HEK293 (cell line): ENCODE data around the gene PLEKHG2.

Experiments
- CTCF ChIA-PET: fragments of 350-600 bp; formaldehyde crosslinking; extraction: SDS; loops from one replicate; lab custom pipeline; 2021; ENCODE audit warnings: antibody characterized with exemption; lab: Yijun Ruan, JAX
- POLR2A ChIA-PET: fragments of 300-600 bp; formaldehyde crosslinking; extraction: SDS; loops from one replicate; lab custom pipeline; 2020; ENCODE audit warnings: antibody characterized with exemption, inconsistent platforms; lab: Yijun Ruan, JAX
- H3K27ac ChIP-seq: fragments of 200-500 bp; sonication (Bioruptor generic); 2 replicates; pipeline ENCODE4 v1.5.1; 2014; ENCODE audit warnings: low read depth, low read length, control low read depth, inconsistent platforms; ENCODE audit errors: extremely low read depth
- H3K36me3 ChIP-seq, 2 experiments: fragments of 200-500 bp in 1 of 2; sonication (Bioruptor generic) in 1 of 2; 1 replicate in 1 of 2; 2 replicates in 1 of 2; pipeline ENCODE4 v1.5.1; 2014 to 2017; ENCODE audit warnings: inconsistent platforms in 2 of 2, low read length in 2 of 2; ENCODE audit not compliant: control insufficient read depth in 2 of 2, insufficient read depth in 1 of 2
- H3K4me1 ChIP-seq: fragments of 200-500 bp; sonication (Bioruptor generic); 2 replicates; pipeline ENCODE4 v1.5.1; 2014; ENCODE audit warnings: mild to moderate bottlenecking, low read length, inconsistent platforms; ENCODE audit not compliant: control insufficient read depth, insufficient read depth
- H3K4me3 ChIP-seq: 2 replicates; pipeline ENCODE4 v1.5.1; 2011; ENCODE audit warnings: low read depth, mild to moderate bottlenecking, control low read depth, low read length, moderate library complexity
- H3K9me3 ChIP-seq: fragments of 200-500 bp; sonication (Bioruptor generic); 2 replicates; pipeline ENCODE4 v1.5.1; 2014; ENCODE audit warnings: low read depth, low read length, inconsistent platforms; ENCODE audit not compliant: control insufficient read depth, insufficient read depth
- BCL11A ChIP-seq: fragments of 450-650 bp; formaldehyde crosslinking; IDR thresholded peaks from 2 replicates; pipeline ENCODE4 v1.5.1; 2016; ENCODE audit warnings: low read depth, missing biosample characterization, missing genetic modification characterization
- SCRT1 ChIP-seq: fragments of 450-650 bp; formaldehyde crosslinking; IDR thresholded peaks from 2 replicates; pipeline ENCODE4 v1.5.1; 2016; ENCODE audit warnings: missing biosample characterization, missing genetic modification characterization, borderline replicate concordance
- ZBTB1 ChIP-seq: fragments of 450-650 bp; formaldehyde crosslinking; IDR thresholded peaks from 2 replicates; pipeline ENCODE4 v1.5.1; 2016; ENCODE audit warnings: missing biosample characterization, missing genetic modification characterization
- ZFHX2 ChIP-seq: fragments of 450-650 bp; formaldehyde crosslinking; conservative IDR thresholded peaks from 2 replicates; pipeline ENCODE4 v1.5.1; 2016; ENCODE audit warnings: missing biosample characterization, missing genetic modification characterization
- ZNF211 ChIP-seq: fragments of 450-650 bp; formaldehyde crosslinking; IDR thresholded peaks from 2 replicates; pipeline ENCODE4 v1.5.1; 2016; ENCODE audit warnings: low read depth, missing biosample characterization, missing genetic modification characterization
- ZNF223 ChIP-seq: fragments of 450-650 bp; formaldehyde crosslinking; IDR thresholded peaks from 2 replicates; pipeline ENCODE4 v1.5.1; 2016; ENCODE audit warnings: missing biosample characterization, missing genetic modification characterization
- ZNF324 ChIP-seq: fragments of 450-650 bp; formaldehyde crosslinking; IDR thresholded peaks from 2 replicates; pipeline ENCODE4 v1.5.1; 2016; ENCODE audit warnings: missing biosample characterization, missing genetic modification characterization
- ZNF341 ChIP-seq: fragments of 450-650 bp; formaldehyde crosslinking; IDR thresholded peaks from 2 replicates; pipeline ENCODE4; 2016; ENCODE audit warnings: low read depth, missing biosample characterization, missing genetic modification characterization
- ZNF366 ChIP-seq: fragments of 450-650 bp; formaldehyde crosslinking; conservative IDR thresholded peaks from 2 replicates; pipeline ENCODE4 v1.5.1; 2016; ENCODE audit warnings: missing biosample characterization, missing genetic modification characterization
- ZNF521 ChIP-seq: fragments of 450-650 bp; formaldehyde crosslinking; IDR thresholded peaks from 2 replicates; pipeline ENCODE4 v1.5.1; 2017; ENCODE audit warnings: missing biosample characterization, mild to moderate bottlenecking, missing genetic modification characterization
- ZNF530 ChIP-seq: fragments of 450-650 bp; formaldehyde crosslinking; IDR thresholded peaks from 2 replicates; pipeline ENCODE4 v1.5.1; 2016; ENCODE audit warnings: low read depth, missing biosample characterization, missing genetic modification characterization
- ZNF561 ChIP-seq: fragments of 450-650 bp; IDR thresholded peaks from 2 replicates; pipeline ENCODE4 v1.5.1; 2018; ENCODE audit warnings: missing biosample characterization, missing genetic modification characterization, borderline replicate concordance
- ZNF629 ChIP-seq: fragments of 450-650 bp; formaldehyde crosslinking; IDR thresholded peaks from 2 replicates; pipeline ENCODE4 v1.5.1; 2017; ENCODE audit warnings: missing biosample characterization, missing genetic modification characterization
- ZNF701 ChIP-seq: fragments of 450-650 bp; formaldehyde crosslinking; IDR thresholded peaks from 2 replicates; pipeline ENCODE4 v1.5.1; 2016; ENCODE audit warnings: missing biosample characterization, missing genetic modification characterization
- TF ChIP-seq, protein P1 (sequence below): fragments of 450-650 bp; formaldehyde crosslinking; IDR thresholded peaks from 2 replicates; pipeline ENCODE4 v1.5.1; 2017; ENCODE audit warnings: missing biosample characterization, missing genetic modification characterization
- TF ChIP-seq, protein P2 (sequence below): fragments of 450-650 bp; formaldehyde crosslinking; IDR thresholded peaks from 2 replicates; pipeline ENCODE4 v1.5.1; 2017; ENCODE audit warnings: missing biosample characterization, missing genetic modification characterization
- TF ChIP-seq, protein P3 (sequence below): fragments of 450-650 bp; formaldehyde crosslinking; IDR thresholded peaks from 2 replicates; pipeline ENCODE4 v1.5.1; 2016; ENCODE audit warnings: missing biosample characterization, missing genetic modification characterization, borderline replicate concordance
- TF ChIP-seq, protein P4 (sequence below): fragments of 450-650 bp; formaldehyde crosslinking; IDR thresholded peaks from 2 replicates; pipeline ENCODE4 v1.5.1; 2016; ENCODE audit warnings: missing biosample characterization, missing genetic modification characterization
- TF ChIP-seq, protein P5 (sequence below): fragments of 450-650 bp; formaldehyde crosslinking; IDR thresholded peaks from 2 replicates; pipeline ENCODE4 v1.5.1; 2016; ENCODE audit warnings: missing biosample characterization, missing genetic modification characterization, low read depth
- TF ChIP-seq, protein P6 (sequence below): fragments of 450-650 bp; IDR thresholded peaks from 2 replicates; pipeline ENCODE4 v1.5.1; 2018; ENCODE audit warnings: missing biosample characterization, missing genetic modification characterization

The PLEKHG2 gene

DNA sequence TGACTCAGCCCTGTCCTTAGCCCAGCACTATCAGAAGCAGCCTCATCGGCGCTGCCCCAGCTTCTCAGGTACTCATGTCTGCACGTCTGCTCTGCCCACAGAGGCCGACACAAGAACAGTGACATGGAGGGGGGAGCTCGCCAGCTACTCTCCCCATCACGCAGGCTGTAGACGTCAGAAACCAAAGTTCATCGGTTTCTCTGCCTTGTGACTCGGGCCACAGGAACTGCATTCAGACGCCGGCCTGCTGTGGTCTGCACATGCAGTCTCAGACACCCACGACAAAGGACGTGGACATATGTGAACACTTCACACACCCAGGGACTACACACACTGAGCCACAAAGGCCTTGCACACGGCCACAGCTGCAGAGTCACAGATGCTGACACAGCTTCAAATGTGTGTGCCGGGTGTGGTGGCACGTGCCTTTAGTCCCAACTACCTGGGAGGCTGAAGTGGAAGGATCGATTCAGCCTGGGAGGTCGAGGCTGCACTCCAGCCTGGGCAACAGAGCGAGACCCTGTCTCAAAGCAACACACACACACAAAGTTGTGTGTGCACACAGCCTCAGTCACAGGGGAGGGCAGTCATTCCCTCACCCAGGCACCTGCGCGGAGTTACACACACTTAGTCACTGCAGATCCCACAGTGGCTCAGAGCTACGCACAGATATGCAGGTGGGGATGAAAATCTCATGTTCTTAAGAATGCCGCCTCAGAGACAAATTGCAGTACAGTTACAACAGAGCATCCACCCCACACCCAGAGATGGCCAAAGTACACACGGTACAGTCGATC is 10.7 kb upstream of the PLEKHG2 start (continued):
- TF ChIP-seq ZNF629 (tag by site-specific recombination) (no peak), ZNF341 (no peak)
- TF ChIP-seq, protein P1, sequence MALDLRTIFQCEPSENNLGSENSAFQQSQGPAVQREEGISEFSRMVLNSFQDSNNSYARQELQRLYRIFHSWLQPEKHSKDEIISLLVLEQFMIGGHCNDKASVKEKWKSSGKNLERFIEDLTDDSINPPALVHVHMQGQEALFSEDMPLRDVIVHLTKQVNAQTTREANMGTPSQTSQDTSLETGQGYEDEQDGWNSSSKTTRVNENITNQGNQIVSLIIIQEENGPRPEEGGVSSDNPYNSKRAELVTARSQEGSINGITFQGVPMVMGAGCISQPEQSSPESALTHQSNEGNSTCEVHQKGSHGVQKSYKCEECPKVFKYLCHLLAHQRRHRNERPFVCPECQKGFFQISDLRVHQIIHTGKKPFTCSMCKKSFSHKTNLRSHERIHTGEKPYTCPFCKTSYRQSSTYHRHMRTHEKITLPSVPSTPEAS (tag by site-specific recombination) = 0 out of 2 replicates have a peak, but pooled peaks have one; percentile 31

DNA sequence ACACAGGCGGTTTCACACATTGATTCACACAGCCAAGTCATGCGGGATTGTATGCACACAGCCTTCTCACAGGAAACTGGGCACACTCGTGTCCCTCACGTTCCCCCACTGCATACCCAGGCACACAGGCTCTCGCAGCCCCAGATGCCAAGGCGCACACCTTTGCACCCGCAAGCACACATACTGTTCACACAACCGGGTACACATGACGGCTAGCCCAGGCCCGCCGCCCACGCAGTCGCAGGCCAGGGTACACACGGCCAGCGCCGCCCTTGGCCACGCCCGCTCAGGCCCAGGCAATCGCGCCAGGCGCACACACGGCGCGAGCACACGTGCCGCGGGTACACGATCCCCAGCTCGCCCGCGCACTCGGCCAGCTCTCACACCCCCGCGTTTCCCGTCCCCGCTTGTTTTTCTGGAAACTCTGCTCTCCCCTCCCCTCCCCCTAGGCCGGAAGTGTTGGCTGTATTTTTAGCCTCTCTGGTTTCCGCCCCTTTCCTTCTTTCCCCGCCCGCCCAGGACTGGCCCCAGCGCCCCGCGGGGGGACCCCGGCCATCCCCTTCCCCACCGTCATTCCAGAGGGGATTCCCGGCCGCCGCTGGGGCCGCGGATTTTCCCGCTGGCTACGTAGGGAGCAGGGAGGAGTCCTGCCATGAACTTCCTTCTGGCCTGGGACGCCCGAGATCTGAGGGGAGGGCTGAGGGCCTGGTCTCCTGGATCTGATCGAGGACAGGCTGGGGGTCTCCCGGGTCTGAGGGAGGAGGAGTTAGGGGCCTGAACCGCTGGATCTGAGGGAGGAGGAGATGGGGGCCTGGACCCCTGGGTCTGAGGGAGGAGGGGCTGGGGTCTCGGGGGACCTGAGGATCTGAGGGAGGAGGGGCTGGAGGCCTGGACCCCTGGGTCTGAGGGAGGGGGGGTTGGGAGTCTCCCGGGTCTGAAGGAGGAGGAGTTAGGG is 9.8 kb upstream of the PLEKHG2 start:
- H3K9me3 ChIP-seq = no peaks in the 10 kb centered on the region
- peaks cover 4 to 9% of the 10 kb centered on the region in 2 experiments for H3K36me3 ChIP-seq
- CTCF ChIA-PET = interaction anchor here (0.9 to 3.7 kb wide), 5 partner anchors 9 to 12 kb away, joined by 3 to 63 read pairs (median 10); partner anchors contain the start of genes MED29, PAF1 and PLEKHG2
- POLR2A ChIA-PET = interaction anchor here (0.6 to 11.2 kb wide), 7 partner anchors 9 to 1040 kb away, joined by 3 to 175 read pairs (median 5); partner anchors contain the start of genes MED29, PAF1, PLEKHG2 and RPS16
- peak overlapping the region; percentile 34 for H3K4me3 ChIP-seq
- peak overlapping the region; percentile 93 for H3K27ac ChIP-seq
- peaks cover 34% of the 10 kb centered on the region for H3K4me1 ChIP-seq
- TF ChIP-seq BCL11A (tag by site-specific recombination) (peak; percentile 76; the same call in 1 of the 2 replicates), ZNF521 (tag by site-specific recombination) (no peak), SCRT1 (tag by site-specific recombination) (no peak), ZNF324 (tag by site-specific recombination) (peak; percentile 47), ZBTB1 (peak; percentile 74; the same call in 1 of the 2 replicates), ZNF561 (peak; percentile 96), ZNF211 (0 out of 2 replicates have a peak, but pooled peaks have one; percentile 24), ZNF223 (tag by site-specific recombination) (no peak), ZFHX2 (tag by site-specific recombination) (peak; percentile 100), ZNF366 (tag by site-specific recombination) (peak; percentile 83), ZNF701 (tag by site-specific recombination) (no peak; the same call in 1 of the 2 replicates), ZNF530 (tag by site-specific recombination) (peak; percentile 99)
- TF ChIP-seq, protein P2, sequence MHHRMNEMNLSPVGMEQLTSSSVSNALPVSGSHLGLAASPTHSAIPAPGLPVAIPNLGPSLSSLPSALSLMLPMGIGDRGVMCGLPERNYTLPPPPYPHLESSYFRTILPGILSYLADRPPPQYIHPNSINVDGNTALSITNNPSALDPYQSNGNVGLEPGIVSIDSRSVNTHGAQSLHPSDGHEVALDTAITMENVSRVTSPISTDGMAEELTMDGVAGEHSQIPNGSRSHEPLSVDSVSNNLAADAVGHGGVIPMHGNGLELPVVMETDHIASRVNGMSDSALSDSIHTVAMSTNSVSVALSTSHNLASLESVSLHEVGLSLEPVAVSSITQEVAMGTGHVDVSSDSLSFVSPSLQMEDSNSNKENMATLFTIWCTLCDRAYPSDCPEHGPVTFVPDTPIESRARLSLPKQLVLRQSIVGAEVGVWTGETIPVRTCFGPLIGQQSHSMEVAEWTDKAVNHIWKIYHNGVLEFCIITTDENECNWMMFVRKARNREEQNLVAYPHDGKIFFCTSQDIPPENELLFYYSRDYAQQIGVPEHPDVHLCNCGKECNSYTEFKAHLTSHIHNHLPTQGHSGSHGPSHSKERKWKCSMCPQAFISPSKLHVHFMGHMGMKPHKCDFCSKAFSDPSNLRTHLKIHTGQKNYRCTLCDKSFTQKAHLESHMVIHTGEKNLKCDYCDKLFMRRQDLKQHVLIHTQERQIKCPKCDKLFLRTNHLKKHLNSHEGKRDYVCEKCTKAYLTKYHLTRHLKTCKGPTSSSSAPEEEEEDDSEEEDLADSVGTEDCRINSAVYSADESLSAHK = no peak; the same call in none of the 2 replicates
- TF ChIP-seq, protein P3, sequence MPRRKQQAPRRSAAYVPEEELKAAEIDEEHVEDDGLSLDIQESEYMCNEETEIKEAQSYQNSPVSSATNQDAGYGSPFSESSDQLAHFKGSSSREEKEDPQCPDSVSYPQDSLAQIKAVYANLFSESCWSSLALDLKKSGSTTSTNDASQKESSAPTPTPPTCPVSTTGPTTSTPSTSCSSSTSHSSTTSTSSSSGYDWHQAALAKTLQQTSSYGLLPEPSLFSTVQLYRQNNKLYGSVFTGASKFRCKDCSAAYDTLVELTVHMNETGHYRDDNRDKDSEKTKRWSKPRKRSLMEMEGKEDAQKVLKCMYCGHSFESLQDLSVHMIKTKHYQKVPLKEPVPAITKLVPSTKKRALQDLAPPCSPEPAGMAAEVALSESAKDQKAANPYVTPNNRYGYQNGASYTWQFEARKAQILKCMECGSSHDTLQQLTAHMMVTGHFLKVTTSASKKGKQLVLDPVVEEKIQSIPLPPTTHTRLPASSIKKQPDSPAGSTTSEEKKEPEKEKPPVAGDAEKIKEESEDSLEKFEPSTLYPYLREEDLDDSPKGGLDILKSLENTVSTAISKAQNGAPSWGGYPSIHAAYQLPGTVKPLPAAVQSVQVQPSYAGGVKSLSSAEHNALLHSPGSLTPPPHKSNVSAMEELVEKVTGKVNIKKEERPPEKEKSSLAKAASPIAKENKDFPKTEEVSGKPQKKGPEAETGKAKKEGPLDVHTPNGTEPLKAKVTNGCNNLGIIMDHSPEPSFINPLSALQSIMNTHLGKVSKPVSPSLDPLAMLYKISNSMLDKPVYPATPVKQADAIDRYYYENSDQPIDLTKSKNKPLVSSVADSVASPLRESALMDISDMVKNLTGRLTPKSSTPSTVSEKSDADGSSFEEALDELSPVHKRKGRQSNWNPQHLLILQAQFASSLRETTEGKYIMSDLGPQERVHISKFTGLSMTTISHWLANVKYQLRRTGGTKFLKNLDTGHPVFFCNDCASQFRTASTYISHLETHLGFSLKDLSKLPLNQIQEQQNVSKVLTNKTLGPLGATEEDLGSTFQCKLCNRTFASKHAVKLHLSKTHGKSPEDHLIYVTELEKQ (tag by site-specific recombination) = peak; percentile 53; the same call in 1 of the 2 replicates
- TF ChIP-seq, protein P4, sequence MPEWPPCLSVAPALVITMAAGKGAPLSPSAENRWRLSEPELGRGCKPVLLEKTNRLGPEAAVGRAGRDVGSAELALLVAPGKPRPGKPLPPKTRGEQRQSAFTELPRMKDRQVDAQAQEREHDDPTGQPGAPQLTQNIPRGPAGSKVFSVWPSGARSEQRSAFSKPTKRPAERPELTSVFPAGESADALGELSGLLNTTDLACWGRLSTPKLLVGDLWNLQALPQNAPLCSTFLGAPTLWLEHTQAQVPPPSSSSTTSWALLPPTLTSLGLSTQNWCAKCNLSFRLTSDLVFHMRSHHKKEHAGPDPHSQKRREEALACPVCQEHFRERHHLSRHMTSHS (tag by site-specific recombination) = no peak
- TF ChIP-seq, protein P5, sequence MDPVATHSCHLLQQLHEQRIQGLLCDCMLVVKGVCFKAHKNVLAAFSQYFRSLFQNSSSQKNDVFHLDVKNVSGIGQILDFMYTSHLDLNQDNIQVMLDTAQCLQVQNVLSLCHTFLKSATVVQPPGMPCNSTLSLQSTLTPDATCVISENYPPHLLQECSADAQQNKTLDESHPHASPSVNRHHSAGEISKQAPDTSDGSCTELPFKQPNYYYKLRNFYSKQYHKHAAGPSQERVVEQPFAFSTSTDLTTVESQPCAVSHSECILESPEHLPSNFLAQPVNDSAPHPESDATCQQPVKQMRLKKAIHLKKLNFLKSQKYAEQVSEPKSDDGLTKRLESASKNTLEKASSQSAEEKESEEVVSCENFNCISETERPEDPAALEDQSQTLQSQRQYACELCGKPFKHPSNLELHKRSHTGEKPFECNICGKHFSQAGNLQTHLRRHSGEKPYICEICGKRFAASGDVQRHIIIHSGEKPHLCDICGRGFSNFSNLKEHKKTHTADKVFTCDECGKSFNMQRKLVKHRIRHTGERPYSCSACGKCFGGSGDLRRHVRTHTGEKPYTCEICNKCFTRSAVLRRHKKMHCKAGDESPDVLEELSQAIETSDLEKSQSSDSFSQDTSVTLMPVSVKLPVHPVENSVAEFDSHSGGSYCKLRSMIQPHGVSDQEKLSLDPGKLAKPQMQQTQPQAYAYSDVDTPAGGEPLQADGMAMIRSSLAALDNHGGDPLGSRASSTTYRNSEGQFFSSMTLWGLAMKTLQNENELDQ = no peak
- TF ChIP-seq, protein P6, sequence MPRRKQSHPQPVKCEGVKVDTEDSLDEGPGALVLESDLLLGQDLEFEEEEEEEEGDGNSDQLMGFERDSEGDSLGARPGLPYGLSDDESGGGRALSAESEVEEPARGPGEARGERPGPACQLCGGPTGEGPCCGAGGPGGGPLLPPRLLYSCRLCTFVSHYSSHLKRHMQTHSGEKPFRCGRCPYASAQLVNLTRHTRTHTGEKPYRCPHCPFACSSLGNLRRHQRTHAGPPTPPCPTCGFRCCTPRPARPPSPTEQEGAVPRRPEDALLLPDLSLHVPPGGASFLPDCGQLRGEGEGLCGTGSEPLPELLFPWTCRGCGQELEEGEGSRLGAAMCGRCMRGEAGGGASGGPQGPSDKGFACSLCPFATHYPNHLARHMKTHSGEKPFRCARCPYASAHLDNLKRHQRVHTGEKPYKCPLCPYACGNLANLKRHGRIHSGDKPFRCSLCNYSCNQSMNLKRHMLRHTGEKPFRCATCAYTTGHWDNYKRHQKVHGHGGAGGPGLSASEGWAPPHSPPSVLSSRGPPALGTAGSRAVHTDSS (tag by site-specific recombination) = no peak; the same call in 1 of the 2 replicates
